ENCODE data around the gene DNAH12.

DNAH12 gene

DNA sequence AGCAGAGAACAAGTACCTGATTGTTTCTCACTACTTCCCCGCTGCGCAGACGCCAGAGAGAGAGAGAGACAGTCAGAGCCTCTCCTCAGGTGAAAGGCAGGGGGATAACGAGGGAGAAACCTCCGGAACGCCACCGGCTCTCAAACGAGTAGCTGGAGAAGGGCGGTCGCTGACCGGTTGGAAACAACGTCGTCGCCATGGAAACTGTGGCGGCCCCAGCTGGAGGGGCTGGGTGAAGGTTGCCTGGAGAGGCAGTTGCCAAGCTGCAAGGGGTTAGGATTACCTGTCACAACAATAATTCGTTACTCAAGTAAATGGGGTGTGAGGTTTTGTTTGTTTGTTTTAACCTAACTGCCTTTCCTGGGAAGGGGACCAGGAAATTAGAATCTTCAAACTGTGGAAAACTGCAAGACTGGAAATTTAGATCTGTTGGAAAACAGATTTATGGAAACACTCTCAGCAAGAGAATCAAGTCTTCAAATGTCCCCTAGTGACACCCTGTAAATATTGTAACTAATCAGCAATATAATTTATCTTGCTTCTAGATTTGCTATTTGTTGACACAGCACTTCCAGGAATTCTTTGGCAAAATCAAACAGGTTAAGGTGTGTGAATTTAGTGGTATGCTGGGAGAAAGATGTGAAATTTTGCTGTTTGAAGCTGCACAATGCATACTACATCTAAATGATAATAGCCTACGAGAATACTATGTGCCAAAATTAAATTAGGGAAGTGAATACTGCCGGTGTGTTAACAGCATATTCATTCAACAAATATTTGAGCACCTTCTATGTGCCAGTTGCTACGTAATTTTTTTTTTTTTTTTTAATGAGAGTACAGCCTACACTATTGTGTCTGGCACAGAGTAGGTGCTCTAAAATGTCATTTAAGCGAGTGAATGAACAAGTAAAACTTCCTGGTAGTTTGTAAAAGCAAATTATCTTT lies at the start of gene DNAH12:
Gene DNAH12, minus strand, starts transcription at position 164 of the 945 bp plus-strand sequence. CDS start 1,474 bp downstream, outside the sequence.
- no peaks in the 10 kb centered on the region for H3K36me3 ChIP-seq
- H3K27me3 ChIP-seq (ENCODE audit: insufficient read depth, low read depth, severe bottlenecking) = peaks cover 17% of the 10 kb centered on the region
- peak; percentile 64 for DNase-seq
- H3K27ac ChIP-seq = no peak within 1 kb of the TSS
- no peak within 1 kb of the TSS for H3K4me3 ChIP-seq (ENCODE audit: low read depth, low read length)
- H3K9me3 ChIP-seq (ENCODE audit: severe bottlenecking) = no peaks in the 10 kb centered on the region
- TF ChIP-seq, protein P1, sequence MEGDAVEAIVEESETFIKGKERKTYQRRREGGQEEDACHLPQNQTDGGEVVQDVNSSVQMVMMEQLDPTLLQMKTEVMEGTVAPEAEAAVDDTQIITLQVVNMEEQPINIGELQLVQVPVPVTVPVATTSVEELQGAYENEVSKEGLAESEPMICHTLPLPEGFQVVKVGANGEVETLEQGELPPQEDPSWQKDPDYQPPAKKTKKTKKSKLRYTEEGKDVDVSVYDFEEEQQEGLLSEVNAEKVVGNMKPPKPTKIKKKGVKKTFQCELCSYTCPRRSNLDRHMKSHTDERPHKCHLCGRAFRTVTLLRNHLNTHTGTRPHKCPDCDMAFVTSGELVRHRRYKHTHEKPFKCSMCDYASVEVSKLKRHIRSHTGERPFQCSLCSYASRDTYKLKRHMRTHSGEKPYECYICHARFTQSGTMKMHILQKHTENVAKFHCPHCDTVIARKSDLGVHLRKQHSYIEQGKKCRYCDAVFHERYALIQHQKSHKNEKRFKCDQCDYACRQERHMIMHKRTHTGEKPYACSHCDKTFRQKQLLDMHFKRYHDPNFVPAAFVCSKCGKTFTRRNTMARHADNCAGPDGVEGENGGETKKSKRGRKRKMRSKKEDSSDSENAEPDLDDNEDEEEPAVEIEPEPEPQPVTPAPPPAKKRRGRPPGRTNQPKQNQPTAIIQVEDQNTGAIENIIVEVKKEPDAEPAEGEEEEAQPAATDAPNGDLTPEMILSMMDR (IDR thresholded peaks at IDR 0.05; ENCODE audit: low read depth, low read length) = no peak

DNA sequence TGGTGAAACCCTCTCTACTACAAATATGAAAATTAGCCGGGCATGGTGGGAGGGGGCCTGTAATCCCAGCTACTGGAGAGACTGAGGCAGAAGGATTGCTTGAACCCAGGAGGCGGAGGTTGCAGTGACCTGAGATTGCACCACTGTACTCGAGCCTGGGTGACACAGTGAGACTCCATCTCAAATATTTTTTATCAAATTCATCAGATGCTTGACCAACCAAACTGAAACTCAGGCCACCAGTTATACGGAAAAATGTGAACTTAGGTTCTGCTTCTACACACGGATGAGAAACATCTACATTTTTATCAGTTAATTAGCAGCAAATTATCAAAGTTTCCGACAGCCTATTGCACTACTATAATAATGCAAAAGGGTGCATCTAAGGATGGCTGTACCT lies 48.2 kb upstream of the DNAH12 start:
- no peak for DNase-seq
- H3K4me3 ChIP-seq (ENCODE audit: low read depth, low read length) = no peak overlapping the region
- TF ChIP-seq, protein P1 (IDR thresholded peaks at IDR 0.05; ENCODE audit: low read depth, low read length) = no peak
- H3K27me3 ChIP-seq (ENCODE audit: insufficient read depth, low read depth, severe bottlenecking) = no peaks in the 10 kb centered on the region
- no peaks in the 10 kb centered on the region for H3K9me3 ChIP-seq (ENCODE audit: severe bottlenecking)
- H3K27ac ChIP-seq = no peak overlapping the region
- peaks cover 26% of the 10 kb centered on the region for H3K36me3 ChIP-seq

GRCh38 chr3:57587905-57588304 lies 43.8 kb upstream of the DNAH12 start:
- H3K27me3 ChIP-seq (ENCODE audit: insufficient read depth, low read depth, severe bottlenecking) = no peaks in the 10 kb centered on the region
- no peak overlapping the region for H3K4me3 ChIP-seq (ENCODE audit: low read depth, low read length)
- TF ChIP-seq, protein P1 (IDR thresholded peaks at IDR 0.05; ENCODE audit: low read depth, low read length) = no peak
- H3K27ac ChIP-seq = no peak overlapping the region
- no peak for DNase-seq
- no peaks in the 10 kb centered on the region for H3K9me3 ChIP-seq (ENCODE audit: severe bottlenecking)
- H3K36me3 ChIP-seq = peaks cover 20% of the 10 kb centered on the region

DNA sequence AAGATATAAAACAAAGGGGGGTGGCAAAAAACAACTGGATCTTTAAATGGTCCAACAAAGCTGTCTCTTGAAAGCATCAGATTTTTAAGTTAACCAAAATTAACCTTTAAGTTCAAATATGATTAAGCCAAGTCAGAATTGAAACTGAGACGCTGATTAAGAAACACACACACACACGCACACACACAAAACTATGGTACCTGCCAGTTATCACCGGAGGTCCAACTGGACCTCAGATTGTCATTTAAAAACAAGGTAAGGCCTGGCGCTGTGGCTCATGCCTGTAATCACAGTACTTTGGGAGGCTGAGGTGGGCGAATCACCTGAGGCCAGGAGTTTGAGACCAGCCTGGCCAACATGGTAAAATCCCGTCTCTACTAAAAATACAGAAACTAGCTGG lies 42.6 kb upstream of the DNAH12 start:
- DNase-seq = no peak
- Histone ChIP-seq H3K4me3 (ENCODE audit: low read depth, low read length) (no peak overlapping the region), H3K27ac (no peak overlapping the region), H3K9me3 (ENCODE audit: severe bottlenecking) (no peaks in the 10 kb centered on the region), H3K27me3 (ENCODE audit: insufficient read depth, low read depth, severe bottlenecking) (no peaks in the 10 kb centered on the region), H3K36me3 (peaks cover 20% of the 10 kb centered on the region)
- TF ChIP-seq, protein P1 (IDR thresholded peaks at IDR 0.05; ENCODE audit: low read depth, low read length) = no peak

- peaks cover 41% of the 10 kb centered on the region for H3K36me3 ChIP-seq
- H3K4me3 ChIP-seq (ENCODE audit: low read depth, low read length) = no peak overlapping the region
- H3K9me3 ChIP-seq (ENCODE audit: severe bottlenecking) = no peaks in the 10 kb centered on the region
- H3K27me3 ChIP-seq (ENCODE audit: insufficient read depth, low read depth, severe bottlenecking) = no peaks in the 10 kb centered on the region
- TF ChIP-seq, protein P1 (IDR thresholded peaks at IDR 0.05; ENCODE audit: low read depth, low read length) = no peak
- no peak overlapping the region for H3K27ac ChIP-seq
- no peak for DNase-seq
These were observed 39.4 kb upstream of the DNAH12 start for GRCh38 chr3:57583544-57583943.
